A673 (cell line): ENCODE results near the gene FAM120B.

Experiments
- CTCF ChIP-seq: fragments of 300-800, 200-600 bp; sonication (generic); conservative IDR thresholded peaks from 2 replicates; pipeline ENCODE4 v1.5.1; 2017; ENCODE audit warnings: low read depth, mild to moderate bottlenecking, antibody characterized with exemption, low read length, moderate library complexity, mixed read lengths
- EZH2 ChIP-seq: fragments of 200-600 bp; sonication (generic); IDR thresholded peaks from 2 replicates; pipeline ENCODE4 v1.6.1; 2017; ENCODE audit warnings: borderline replicate concordance, low read depth, mild to moderate bottlenecking, mixed read lengths, antibody characterized with exemption, low read length; ENCODE audit not compliant: poor library complexity, severe bottlenecking

DNA sequence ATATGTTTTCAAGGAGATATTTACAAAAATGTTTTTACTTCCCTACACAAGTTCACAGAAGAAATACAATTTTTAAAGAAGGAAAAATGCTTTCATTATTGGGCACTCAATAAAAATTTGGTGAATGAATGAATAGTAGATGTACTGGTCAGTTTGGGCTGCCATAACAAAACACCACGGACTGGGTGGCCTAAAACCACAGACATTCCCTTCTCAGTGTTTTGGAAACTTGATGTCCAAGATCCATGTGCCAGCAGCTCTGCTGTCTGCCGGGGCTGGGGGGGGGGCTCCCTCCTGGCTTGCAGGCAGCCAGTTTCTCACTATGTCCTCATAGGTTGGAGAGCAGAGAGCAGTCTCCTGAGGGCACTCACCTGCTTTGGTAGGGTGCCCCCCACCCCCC, 62.0 kb downstream of the FAM120B start:
- TF ChIP-seq CTCF: no peak
- no peak for TF ChIP-seq EZH2
